HG02981 (cell line): ENCODE measurements around the gene TFPI.

ENCODE experiments used
- ATAC-seq: cut with Tn5 transposase; IDR thresholded peaks from one replicate; pipeline ENCODE4 v1.9.1; 2021; ENCODE audit warnings: mild to moderate bottlenecking, moderate library complexity; ENCODE audit not compliant: unreplicated experiment

TFPI gene

GRCh38 chr2:187424146-187424545 lies 130.1 kb downstream of the TFPI start:
- ATAC-seq = no peak

GRCh38 chr2:187422282-187422681 lies 132.0 kb downstream of the TFPI start:
- ATAC-seq = no peak

DNA sequence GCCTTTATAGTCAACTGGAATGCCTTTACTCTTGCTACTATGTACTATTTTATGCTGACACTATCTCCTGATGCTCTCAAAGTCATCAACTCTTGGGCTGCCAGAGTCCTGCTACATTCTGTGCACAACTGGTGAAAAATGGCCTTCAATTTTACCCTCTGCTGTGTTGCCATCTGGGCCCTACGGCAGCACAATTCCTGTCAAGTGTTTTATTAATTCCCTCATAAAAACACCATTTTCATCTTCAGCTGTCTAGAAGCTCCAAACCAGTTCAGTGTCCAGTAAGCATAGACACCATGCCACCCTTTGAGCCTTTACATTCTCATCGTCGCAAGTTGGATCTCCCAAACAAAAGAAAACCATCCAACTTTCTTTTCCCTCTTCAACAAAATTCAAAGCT lies 132.7 kb downstream of the TFPI start:
- no peak for ATAC-seq

DNA sequence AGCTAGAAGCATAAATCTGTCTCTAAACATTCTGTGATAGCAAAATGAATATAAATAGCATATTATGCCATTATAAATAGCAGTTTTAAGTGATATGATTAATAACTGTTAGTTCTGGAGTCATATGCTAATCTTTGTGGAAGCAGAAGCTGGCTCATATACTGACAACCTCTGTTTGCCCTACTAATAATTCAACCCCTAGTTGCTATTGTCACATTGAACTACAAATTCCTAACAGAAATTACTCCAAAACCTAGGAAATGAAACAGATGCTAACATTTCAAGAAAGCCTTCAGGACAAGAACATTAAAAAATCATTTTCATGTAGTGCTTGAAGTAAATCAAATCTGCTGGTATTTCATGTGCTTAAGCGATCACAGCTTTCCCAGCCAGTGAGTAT lies 134.4 kb downstream of the TFPI start:
- no peak for ATAC-seq

DNA sequence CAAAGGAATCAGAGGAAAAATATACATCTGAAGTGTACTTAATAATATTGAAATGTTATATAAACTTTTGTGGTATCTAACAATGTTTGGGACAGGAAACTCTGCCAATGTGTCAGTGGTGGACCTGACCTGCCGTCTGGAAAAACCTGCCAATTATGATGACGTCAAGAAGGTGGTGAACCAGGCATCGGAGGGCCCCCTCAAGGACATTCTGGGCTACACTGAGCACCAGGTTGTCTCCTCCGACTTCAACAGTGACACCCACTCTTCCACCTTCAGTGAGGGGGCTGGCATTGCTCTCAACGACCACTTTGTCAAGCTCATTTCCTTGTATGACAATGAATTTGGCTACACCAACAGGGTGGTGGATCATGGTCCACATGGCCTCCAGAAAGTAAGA lies 138.8 kb downstream of the TFPI start:
- ATAC-seq = no peak
